Endodermal cell (in vitro differentiated cells): ENCODE data around the gene NME1. TPM values are rescaled to one million over a fixed set of nuclear protein-coding genes. Genes with fewer than 3 reads are reported as not detected.
A peak's percentile ranks its signal among the peaks of the same experiment; 100 is the strongest.

ENCODE experiments used
- DNase-seq: peaks from one replicate; pipeline ENCODE4 v3.0.0-alpha.2; 2017
- H3K27ac ChIP-seq: 2 replicates; pipeline ENCODE4 v1.5.1; 2013; ENCODE audit warnings: mild to moderate bottlenecking, low read depth, low read length, moderate library complexity
- H3K27me3 ChIP-seq: 2 replicates; pipeline ENCODE4 v1.6.1; 2013; ENCODE audit warnings: mild to moderate bottlenecking, low read length, moderate library complexity; ENCODE audit not compliant: insufficient read depth, control insufficient read depth, poor library complexity, severe bottlenecking
- H3K36me3 ChIP-seq: 2 replicates; pipeline ENCODE4 v1.7.0; 2013; ENCODE audit warnings: mild to moderate bottlenecking, low read length, moderate library complexity; ENCODE audit not compliant: control insufficient read depth, insufficient read depth
- H3K4me1 ChIP-seq: one replicate; pipeline ENCODE4 v1.7.0; 2013; ENCODE audit warnings: low read length; ENCODE audit not compliant: control insufficient read depth, insufficient read depth
- H3K4me3 ChIP-seq: 2 replicates; pipeline ENCODE4 v1.5.1; 2013; ENCODE audit warnings: mild to moderate bottlenecking, low read length, moderate library complexity
- H3K9ac ChIP-seq: 2 replicates; pipeline ENCODE4 v1.6.1; 2013; ENCODE audit warnings: mild to moderate bottlenecking, low read length, moderate library complexity; ENCODE audit not compliant: poor library complexity, severe bottlenecking; ENCODE audit errors: extremely low read depth
- H3K9me3 ChIP-seq: 2 replicates; pipeline ENCODE4 v1.6.1; 2013; ENCODE audit warnings: mild to moderate bottlenecking, low read length, moderate library complexity; ENCODE audit not compliant: control insufficient read depth
- H3K27ac Mint-ChIP-seq: 2 replicates; pipeline ENCODE4 v1.8.0; 2020; ENCODE audit warnings: mixed read lengths
- H3K27me3 Mint-ChIP-seq: 2 replicates; pipeline ENCODE4 v1.8.0; 2021; ENCODE audit warnings: mild to moderate bottlenecking, mixed read lengths; ENCODE audit not compliant: insufficient read depth
- H3K36me3 Mint-ChIP-seq: 2 replicates; pipeline ENCODE4 v1.8.0; 2020; ENCODE audit warnings: low read depth, mixed read lengths
- H3K4me1 Mint-ChIP-seq: 2 replicates; pipeline ENCODE4 v1.8.0; 2020; ENCODE audit warnings: mixed read lengths
- H3K4me3 Mint-ChIP-seq: 2 replicates; pipeline ENCODE4 v1.8.0; 2020; ENCODE audit warnings: mild to moderate bottlenecking, moderate library complexity, mixed read lengths
- H3K9me3 Mint-ChIP-seq: 2 replicates; pipeline ENCODE4 v1.8.0; 2020; ENCODE audit warnings: mild to moderate bottlenecking, mixed read lengths
- CTCF ChIP-seq: fragments of 200-600 bp; sonication (generic); conservative IDR thresholded peaks from 2 replicates; pipeline ENCODE4 v1.5.0; 2021; ENCODE audit warnings: antibody characterized with exemption, mild to moderate bottlenecking
- WGBS, 2 experiments: methylation state at CpG; one replicate each; pipeline versions ENCODE4 v1.1.5 to v1.1.7; 2013; ENCODE audit warnings: missing lambda C conversion rate in 2 of 2, mixed read lengths in 1 of 2; ENCODE audit not compliant: insufficient coverage in 1 of 2, insufficient read length in 1 of 2; 5-methylcytosine and 5-hydroxymethylcytosine counted together
- total RNA-seq, 2 donors: library from RNA; stranded (reverse); fragmentation: NEBNext Ultra II Directional in 1 of 2; extraction: Animal tissue kit (Norgen Biotek cat#: 25700) in 1 of 2; gene quantifications; 2 replicates in 1 of 2; 3 replicates in 1 of 2; pipeline ENCODE4 v1.2.1, GENCODE V29; 2021

NME1 gene
- total RNA-seq, 2 donors from 2014 or later = 99.6 to 107 TPM

GRCh38 chr17:51124640-51125503, 28.5 kb upstream of the NME1 start:
- Histone ChIP-seq H3K9me3 (no peaks in the 10 kb centered on the region), H3K9ac (no peak overlapping the region), H3K27ac (no peak overlapping the region), H3K27me3 (no peaks in the 10 kb centered on the region), H3K4me3 (no peak overlapping the region), H3K36me3 (no peaks in the 10 kb centered on the region), H3K4me1 (no peaks in the 10 kb centered on the region)
- H3K27ac Mint-ChIP-seq = no peak overlapping the region
- H3K36me3 Mint-ChIP-seq = no peaks in the 10 kb centered on the region
- no peak for DNase-seq
- 90 to 96% methylated on average over 3 to 5 of the region's 5 CpGs for WGBS, 2 experiments
- peaks cover 10% of the 10 kb centered on the region for H3K4me1 Mint-ChIP-seq
- H3K4me3 Mint-ChIP-seq = no peak overlapping the region
- TF ChIP-seq CTCF = no peak
- no peaks in the 10 kb centered on the region for H3K9me3 Mint-ChIP-seq
- H3K27me3 Mint-ChIP-seq = no peaks in the 10 kb centered on the region

DNA sequence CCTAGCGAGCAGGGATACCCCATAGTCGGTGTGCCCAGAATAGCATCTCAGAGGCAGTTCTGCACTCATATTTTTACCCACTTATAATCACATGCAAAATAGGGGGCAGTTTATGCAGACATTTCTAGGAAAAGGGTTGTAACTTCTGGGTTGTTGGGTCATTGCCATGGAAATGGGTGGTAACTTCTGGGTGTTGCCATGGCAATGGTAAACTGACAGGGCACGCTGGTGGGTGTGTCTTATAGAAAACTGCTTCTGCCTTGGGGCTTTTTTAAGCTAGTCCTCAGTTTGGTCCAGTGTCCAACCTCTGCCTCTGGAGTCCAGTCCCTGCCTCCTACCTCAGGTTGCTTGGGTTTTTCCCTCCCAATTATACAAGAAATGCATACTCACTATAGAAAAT, 25.3 kb upstream of the NME1 start:
- Histone ChIP-seq H3K27me3 (no peaks in the 10 kb centered on the region), H3K4me1 (no peaks in the 10 kb centered on the region), H3K9me3 (no peaks in the 10 kb centered on the region), H3K9ac (no peak overlapping the region), H3K4me3 (no peak overlapping the region), H3K27ac (no peak overlapping the region), H3K36me3 (no peaks in the 10 kb centered on the region)
- no peaks in the 10 kb centered on the region for H3K36me3 Mint-ChIP-seq
- peak; percentile 63 for DNase-seq
- no peak overlapping the region for H3K4me3 Mint-ChIP-seq
- 83 to 100% methylated on average over 1 to 3 of the region's 3 CpGs for WGBS, 2 experiments
- H3K27ac Mint-ChIP-seq = no peak overlapping the region
- no peaks in the 10 kb centered on the region for H3K4me1 Mint-ChIP-seq
- no peak for TF ChIP-seq CTCF
- no peaks in the 10 kb centered on the region for H3K27me3 Mint-ChIP-seq
- no peaks in the 10 kb centered on the region for H3K9me3 Mint-ChIP-seq

GRCh38 chr17:51132964-51133319, 20.4 kb upstream of the NME1 start:
- Mint-ChIP-seq H3K4me1 (no peaks in the 10 kb centered on the region), H3K27me3 (no peaks in the 10 kb centered on the region), H3K4me3 (no peak overlapping the region), H3K36me3 (no peaks in the 10 kb centered on the region), H3K9me3 (peaks cover 3% of the 10 kb centered on the region), H3K27ac (no peak overlapping the region)
- Histone ChIP-seq H3K9ac (no peak overlapping the region), H3K27me3 (no peaks in the 10 kb centered on the region), H3K9me3 (no peaks in the 10 kb centered on the region), H3K36me3 (no peaks in the 10 kb centered on the region), H3K4me1 (no peaks in the 10 kb centered on the region), H3K4me3 (no peak overlapping the region), H3K27ac (no peak overlapping the region)
- DNase-seq = no peak
- TF ChIP-seq CTCF = no peak
